H9 (cell line): ENCODE measurements around the gene ZHX3. TPM values are rescaled to one million over a fixed set of nuclear protein-coding genes. Genes with fewer than 3 reads are reported as not detected.

Source experiments
- DNase-seq: peaks from one replicate; pipeline ENCODE4 v3.0.0-alpha.2; 2017
- H2AFZ ChIP-seq: one replicate; pipeline ENCODE4 v1.6.1; 2013; ENCODE audit warnings: mild to moderate bottlenecking, low read length, control low read depth, moderate library complexity
- H2AK5ac ChIP-seq: 2 replicates; pipeline ENCODE4 v1.6.1; 2013; ENCODE audit warnings: low read length, control low read depth, mixed read lengths; ENCODE audit not compliant: insufficient read length
- H2BK120ac ChIP-seq: one replicate; pipeline ENCODE4 v1.6.1; 2013; ENCODE audit warnings: low read depth, mild to moderate bottlenecking, low read length, control low read depth, inconsistent platforms; ENCODE audit not compliant: poor library complexity, severe bottlenecking
- H2BK12ac ChIP-seq: 2 replicates; pipeline ENCODE4 v1.6.1; 2013; ENCODE audit warnings: low read length, control low read depth, mixed read lengths, low read depth; ENCODE audit not compliant: insufficient read length
- H2BK15ac ChIP-seq: 2 replicates; pipeline ENCODE4 v1.6.1; 2013; ENCODE audit warnings: low read depth, low read length, control low read depth
- H2BK20ac ChIP-seq: one replicate; pipeline ENCODE4 v1.6.1; 2013; ENCODE audit warnings: low read depth, mild to moderate bottlenecking, low read length, control low read depth, inconsistent platforms; ENCODE audit not compliant: poor library complexity, severe bottlenecking
- H2BK5ac ChIP-seq: 2 replicates; pipeline ENCODE4 v1.6.1; 2013; ENCODE audit warnings: low read length, control low read depth, mixed read lengths; ENCODE audit not compliant: insufficient read length
- H3K14ac ChIP-seq: 2 replicates; pipeline ENCODE4 v1.6.1; 2013; ENCODE audit warnings: low read length, control low read depth; ENCODE audit not compliant: insufficient read depth
- H3K18ac ChIP-seq: 2 replicates; pipeline ENCODE4 v1.6.1; 2013; ENCODE audit warnings: low read depth, mild to moderate bottlenecking, mixed read lengths, low read length, control low read depth; ENCODE audit not compliant: insufficient read length
- H3K23ac ChIP-seq: 2 replicates; pipeline ENCODE4 v1.6.1; 2013; ENCODE audit warnings: low read length, control low read depth, mixed read lengths, low read depth; ENCODE audit not compliant: insufficient read length
- H3K23me2 ChIP-seq: 2 replicates; pipeline ENCODE4 v1.6.1; 2013; ENCODE audit warnings: low read depth, mild to moderate bottlenecking, mixed read lengths, low read length, control low read depth; ENCODE audit not compliant: insufficient read length, poor library complexity, severe bottlenecking
- H3K27ac ChIP-seq: 2 replicates; pipeline ENCODE4 v1.5.1; 2013; ENCODE audit warnings: low read length, control low read depth, mixed read lengths, low read depth; ENCODE audit not compliant: insufficient read length
- H3K27me3 ChIP-seq: 2 replicates; pipeline ENCODE4 v1.6.1; 2013; ENCODE audit warnings: low read length, control low read depth, inconsistent platforms; ENCODE audit not compliant: insufficient read depth
- H3K4ac ChIP-seq: 2 replicates; pipeline ENCODE4 v1.6.1; 2013; ENCODE audit warnings: low read depth, mild to moderate bottlenecking, control low read depth, inconsistent platforms, low read length, moderate library complexity
- H3K4me1 ChIP-seq: 2 replicates; pipeline ENCODE4 v1.6.1; 2013; ENCODE audit warnings: low read length, control low read depth, inconsistent platforms; ENCODE audit not compliant: insufficient read depth
- H3K4me2 ChIP-seq: 2 replicates; pipeline ENCODE4 v1.6.1; 2013; ENCODE audit warnings: low read length, control low read depth, mixed read lengths; ENCODE audit not compliant: insufficient read length, insufficient read depth
- H3K56ac ChIP-seq: 2 replicates; pipeline ENCODE4 v1.6.1; 2013; ENCODE audit warnings: low read depth, mild to moderate bottlenecking, mixed read lengths, low read length, control low read depth; ENCODE audit not compliant: insufficient read length
- H3K79me1 ChIP-seq: 2 replicates; pipeline ENCODE4 v1.6.1; 2013; ENCODE audit warnings: low read depth, mild to moderate bottlenecking, moderate library complexity, low read length, control low read depth, inconsistent platforms; ENCODE audit not compliant: insufficient read depth, poor library complexity, severe bottlenecking
- H3K79me2 ChIP-seq: 2 replicates; pipeline ENCODE4 v1.6.1; 2013; ENCODE audit warnings: low read length, control low read depth, inconsistent platforms; ENCODE audit not compliant: insufficient read depth
- H3K9ac ChIP-seq: 2 replicates; pipeline ENCODE4 v1.6.1; 2013; ENCODE audit warnings: low read length, control low read depth, mixed read lengths; ENCODE audit not compliant: insufficient read length; ENCODE audit errors: extremely low read depth
- H3K9me3 ChIP-seq: one replicate; pipeline ENCODE4 v1.6.1; 2013; ENCODE audit warnings: low read depth, low read length, inconsistent platforms; ENCODE audit not compliant: control insufficient read depth
- H3T11ph ChIP-seq: one replicate; pipeline ENCODE4 v1.6.1; 2013; ENCODE audit warnings: mild to moderate bottlenecking, low read length, control low read depth, inconsistent platforms
- H4K20me1 ChIP-seq: one replicate; pipeline ENCODE4 v1.6.1; 2013; ENCODE audit not compliant: control insufficient read depth, insufficient read length, insufficient read depth
- H4K5ac ChIP-seq: 2 replicates; pipeline ENCODE4 v1.6.1; 2013; ENCODE audit warnings: low read depth, mild to moderate bottlenecking, mixed read lengths, low read length, control low read depth; ENCODE audit not compliant: insufficient read length
- H4K8ac ChIP-seq: replicated peaks from 2 replicates; pipeline ENCODE4 v1.6.1; 2013; ENCODE audit warnings: low read length, control low read depth, mixed read lengths, low read depth; ENCODE audit not compliant: insufficient read length
- H4K91ac ChIP-seq: 2 replicates; pipeline ENCODE4 v1.6.1; 2013; ENCODE audit warnings: low read depth, mild to moderate bottlenecking, moderate library complexity, mixed read lengths, low read length, control low read depth; ENCODE audit not compliant: insufficient read length
- H3K27ac Mint-ChIP-seq, 3 experiments: 2 replicates in 2 of 3; 3 replicates in 1 of 3; pipeline ENCODE4 v1.8.0; 2020 to 2021; ENCODE audit warnings: mixed read lengths in 3 of 3, mild to moderate bottlenecking in 1 of 3, moderate library complexity in 1 of 3
- H3K27me3 Mint-ChIP-seq: 2 replicates; pipeline ENCODE4 v1.8.0; 2021; ENCODE audit warnings: low read depth, mild to moderate bottlenecking, moderate library complexity, mixed read lengths
- H3K36me3 Mint-ChIP-seq, 3 experiments: 2 replicates in 2 of 3; 3 replicates in 1 of 3; pipeline ENCODE4 v1.8.0; 2020 to 2021; ENCODE audit warnings: low read depth in 3 of 3, mixed read lengths in 3 of 3; ENCODE audit not compliant: insufficient read depth in 1 of 3
- H3K4me1 Mint-ChIP-seq, 2 experiments: 2 replicates each; pipeline ENCODE4 v1.8.0; 2020; ENCODE audit warnings: mixed read lengths in 2 of 2
- H3K4me3 Mint-ChIP-seq, 2 experiments: 2 replicates in 1 of 2; 3 replicates in 1 of 2; pipeline ENCODE4 v1.8.0; 2020 to 2021; ENCODE audit warnings: mild to moderate bottlenecking in 2 of 2, mixed read lengths in 2 of 2, moderate library complexity in 1 of 2
- H3K9me3 Mint-ChIP-seq, 2 experiments: 2 replicates in 1 of 2; 3 replicates in 1 of 2; pipeline ENCODE4 v1.8.0; 2020; ENCODE audit warnings: mild to moderate bottlenecking in 2 of 2, mixed read lengths in 2 of 2, moderate library complexity in 1 of 2
- CTCF ChIP-seq: fragments of 200-600 bp; sonication (generic); conservative IDR thresholded peaks from 3 replicates; pipeline ENCODE4 v1.8.0; 2021; ENCODE audit warnings: antibody characterized with exemption, mild to moderate bottlenecking
- WGBS: extraction: QIAGEN DNeasy Blood & Tissue Kit; methylation state at CpG from one replicate; pipeline ENCODE4 v1.1.7; 2013; ENCODE audit warnings: missing lambda C conversion rate, low lambda C conversion rate, mixed read lengths; ENCODE audit not compliant: insufficient read length; ENCODE audit errors: extremely low coverage; 5-methylcytosine and 5-hydroxymethylcytosine counted together
- total RNA-seq: library from RNA; stranded (reverse); gene quantifications from 2 replicates; pipeline ENCODE4 v1.2.1, GENCODE V29; 2021

ZHX3 gene
- total RNA-seq, 1 experiment from 2014 or later = 4.4 TPM

GRCh38 chr20:41234546-41234945 lies 83.0 kb downstream of the ZHX3 start:
- Mint-ChIP-seq H3K27ac (no peak overlapping the region; a peak in 1 of 7 replicates), H3K27me3 (peaks cover 1% of the 10 kb centered on the region; the same call in 1 of the 2 replicates), H3K36me3 (no peaks in the 10 kb centered on the region), H3K4me1 (no peaks in the 10 kb centered on the region; a peak in 1 of 4 replicates), H3K9me3 (no peaks in the 10 kb centered on the region), H3K4me3 (no peak overlapping the region)
- no peak overlapping the region for H3K56ac ChIP-seq
- no peak for DNase-seq
- H3T11ph ChIP-seq = no peak overlapping the region
- no peak overlapping the region for H4K8ac ChIP-seq
- H3K27me3 ChIP-seq = no peaks in the 10 kb centered on the region; the same call in 1 of the 2 replicates
- H3K79me1 ChIP-seq = no peaks in the 10 kb centered on the region
- H3K18ac ChIP-seq = no peak overlapping the region
- H4K5ac ChIP-seq = no peak overlapping the region
- TF ChIP-seq CTCF = no peak
- H2AK5ac ChIP-seq = no peak overlapping the region
- no CpG with 5 or more reads among the region's 4 CpGs for WGBS
- H4K20me1 ChIP-seq = no peaks in the 10 kb centered on the region
- no peak overlapping the region for H2AFZ ChIP-seq
- no peak overlapping the region for H2BK20ac ChIP-seq
- no peak overlapping the region for H2BK5ac ChIP-seq
- no peak overlapping the region for H3K4me2 ChIP-seq
- H2BK15ac ChIP-seq = no peak overlapping the region
- no peak overlapping the region for H3K9ac ChIP-seq
- H2BK12ac ChIP-seq = no peak overlapping the region
- H3K79me2 ChIP-seq = no peaks in the 10 kb centered on the region
- no peak overlapping the region for H2BK120ac ChIP-seq
- no peaks in the 10 kb centered on the region for H3K9me3 ChIP-seq
- no peak overlapping the region for H3K27ac ChIP-seq
- H3K4ac ChIP-seq = no peak overlapping the region
- no peaks in the 10 kb centered on the region for H3K4me1 ChIP-seq
- H3K14ac ChIP-seq = no peak overlapping the region
- no peak overlapping the region for H4K91ac ChIP-seq
- H3K23ac ChIP-seq = no peak overlapping the region
- no peaks in the 10 kb centered on the region for H3K23me2 ChIP-seq
